Lung (tissue), 12 donors: ENCODE results near the gene FKBP10. TPM values are rescaled to one million over a fixed set of nuclear protein-coding genes. Genes with fewer than 3 reads are reported as not detected.
"Not testable (repeated sequence)": the region's sequence is repeated elsewhere in the genome, so short reads cannot be mapped to it uniquely, and the experiment has no call there.

Experiments
- ATAC-seq: fragments of 200-7000 bp; cut with Tn5 transposase; one replicate; pipeline ENCODE4 v1.9.1; 2020; ENCODE audit warnings: moderate number of reproducible peaks; ENCODE audit not compliant: insufficient read depth, low FRiP score
- DNase-seq, 3 donors: peaks; one replicate each; pipeline ENCODE4 v3.0.0-alpha.2; 2013 to 2017
- H3K27ac ChIP-seq, 2 donors: one replicate each; pipeline ENCODE4 v1.5.1; 2013; ENCODE audit warnings: mild to moderate bottlenecking in 2 of 2, moderate library complexity in 2 of 2, control low read depth in 1 of 2, inconsistent platforms in 1 of 2, low read depth in 1 of 2, low read length in 1 of 2
- H3K27me3 ChIP-seq, 3 donors: one replicate each; pipeline ENCODE4 v1.5.1; 2013; ENCODE audit warnings: low read length in 2 of 3; ENCODE audit not compliant: control insufficient read depth in 3 of 3, insufficient read depth in 3 of 3
- H3K36me3 ChIP-seq, 4 donors: one replicate each; pipeline ENCODE4 v1.5.1; 2013; ENCODE audit warnings: low read length in 4 of 4, mild to moderate bottlenecking in 1 of 4, moderate library complexity in 1 of 4; ENCODE audit not compliant: control insufficient read depth in 4 of 4, insufficient read depth in 4 of 4
- H3K4me1 ChIP-seq, 5 donors: one replicate each; pipeline ENCODE4 v1.5.1; 2013; ENCODE audit warnings: low read length in 5 of 5, mild to moderate bottlenecking in 2 of 5, moderate library complexity in 1 of 5; ENCODE audit not compliant: control insufficient read depth in 5 of 5, insufficient read depth in 5 of 5
- H3K4me3 ChIP-seq: one replicate; pipeline ENCODE4 v1.5.1; 2013; ENCODE audit warnings: mild to moderate bottlenecking, control low read depth, moderate library complexity
- H3K9ac ChIP-seq, 2 donors: one replicate each; pipeline ENCODE4 v1.5.1; 2013; ENCODE audit warnings: low read length in 2 of 2, control low read depth in 1 of 2; ENCODE audit not compliant: insufficient read depth in 1 of 2
- H3K9me3 ChIP-seq, 4 donors: one replicate each; pipeline ENCODE4 v1.5.1; 2013; ENCODE audit warnings: low read length in 3 of 4, mild to moderate bottlenecking in 1 of 4, moderate library complexity in 1 of 4; ENCODE audit not compliant: control insufficient read depth in 4 of 4, insufficient read depth in 3 of 4
- CTCF ChIP-seq: IDR thresholded peaks from 2 replicates; pipeline ENCODE4 v1.5.1; 2012; ENCODE audit warnings: mild to moderate bottlenecking; ENCODE audit errors: control extremely low read depth, extremely low read depth
- WGBS, 2 donors: extraction: QIAGEN DNeasy Blood & Tissue Kit; methylation state at CpG; one replicate each; pipeline ENCODE4 v1.1.7; 2013; 5-methylcytosine and 5-hydroxymethylcytosine counted together
- polyA plus RNA-seq, 2 donors: library from polyadenylated mRNA; stranded (reverse); fragments of 200-250 nt; gene quantifications; one replicate each; pipeline ENCODE4 v1.2.1, GENCODE V29; 2013
- total RNA-seq, 2 donors: library from RNA; depleted of rRNA in 1 of 2; stranded (reverse); fragments of >200 nt in 1 of 2; gene quantifications; one replicate each; pipeline ENCODE4 v1.2.1, GENCODE V29; 2014 to 2021
- donor health status: control.
- donor health status: control.
- donor health status: Bipolar disorder and iron deficiency.
- donor health status: healthy.
- donor health status: DM: yes; HTN: yes; CAD: no.

Gene FKBP10
- total and polyA plus RNA-seq, 4 donors, result 32.6 to 64.4 (median 48.3) TPM

- Histone ChIP-seq H3K9ac (no peak within 1 kb of the TSS), H3K9me3 (no peaks in the 10 kb centered on the region), H3K4me3 (no peak within 1 kb of the TSS), H3K27me3 (no peaks in the 10 kb centered on the region), H3K4me1 (peaks cover 1 to 8% (median 5%) of the 10 kb centered on the region in 5 donors), H3K27ac (no peak within 1 kb of the TSS), H3K36me3 (no peaks in the 10 kb centered on the region)
- WGBS, 2 donors, result 95% methylated on average over 15 of the region's 15 CpGs
- DNase-seq (no peak), ATAC-seq (no peak)
- no peak for TF ChIP-seq CTCF
These were observed 25.1 kb downstream of the FKBP10 start, which contains the start of gene KLHL10 for GRCh38 chr17:41837761-41838538. KLHL10 (plus strand) TSS chr17:41837825; CDS start chr17:41837933, 108 bp downstream.

- not testable (repeated sequence) for H3K4me3 ChIP-seq, ATAC-seq, H3K36me3 ChIP-seq, H3K9me3 ChIP-seq, H3K27me3 ChIP-seq, H3K9ac ChIP-seq, H3K4me1 ChIP-seq, H3K27ac ChIP-seq, DNase-seq
- WGBS, 2 donors, result 95 to 100% methylated on average over 2 of the region's 2 CpGs
These were observed 26.6 kb downstream of the FKBP10 start for GRCh38 chr17:41839448-41839847.

GRCh38 chr17:41840781-41841180 lies 28.0 kb downstream of the FKBP10 start:
- ATAC-seq, H3K27ac ChIP-seq, H3K9me3 ChIP-seq, DNase-seq, H3K4me1 ChIP-seq, H3K36me3 ChIP-seq, H3K4me3 ChIP-seq, H3K27me3 ChIP-seq, H3K9ac ChIP-seq: not testable (repeated sequence)
- WGBS, 2 donors, result 58 to 87% methylated on average over 6 of the region's 6 CpGs

- H3K27me3 ChIP-seq, result no peaks in the 10 kb centered on the region
- 93 to 94% methylated on average over 6 of the region's 6 CpGs for WGBS, 2 donors
These were observed 32.2 kb downstream of the FKBP10 start for GRCh38 chr17:41844971-41845370.

More at GRCh38 chr17:41844971-41845370, 32.2 kb downstream of the FKBP10 start:
- DNase-seq (no peak), ATAC-seq (no peak)
- H3K4me3 ChIP-seq, result no peak overlapping the region
- peaks cover 0 to 2% (median 0%) of the 10 kb centered on the region in 4 donors for H3K36me3 ChIP-seq
- H3K27ac ChIP-seq, result no peak overlapping the region
- TF ChIP-seq CTCF, result no peak
- H3K9me3 ChIP-seq, result no peaks in the 10 kb centered on the region
- peaks cover 0 to 6% (median 0%) of the 10 kb centered on the region in 5 donors for H3K4me1 ChIP-seq
- no peak overlapping the region for H3K9ac ChIP-seq
